H54 (cell line): ENCODE measurements around the gene CROCC.

Experiments used
- DNase-seq: peaks from one replicate; pipeline ENCODE4 v3.0.0; 2011; ENCODE audit warnings: low spot score, mixed read lengths; ENCODE audit not compliant: insufficient read length
- FAIRE-seq: peaks from 3 replicates; lab custom pipeline; 2011; peaks lifted over from hg19 to GRCh38; lab: Jason Lieb, UNC
- POLR2A ChIP-seq: IDR thresholded peaks from 2 replicates; pipeline ENCODE4 v1.6.1; 2011; ENCODE audit warnings: low read depth, mild to moderate bottlenecking, low read length

The CROCC gene

GRCh38 chr1:17017435-17017834 lies 95.7 kb downstream of the CROCC start:
- no peak for TF ChIP-seq POLR2A
- DNase-seq (no peak), FAIRE-seq (no peak)

GRCh38 chr1:17018849-17019248 lies 97.1 kb downstream of the CROCC start:
- FAIRE-seq: no peak
- TF ChIP-seq POLR2A: no peak

GRCh38 chr1:17020502-17020901 lies 98.8 kb downstream of the CROCC start:
- DNase-seq: no peak
- FAIRE-seq: no peak
- TF ChIP-seq POLR2A: no peak

More at GRCh38 chr1:17018849-17019248, 97.1 kb downstream of the CROCC start:
- DNase-seq: no peak

GRCh38 chr1:17021896-17022295 lies 100.2 kb downstream of the CROCC start:
- no peak for TF ChIP-seq POLR2A
- DNase-seq (no peak), FAIRE-seq (no peak)
